ENCODE data around the gene UNKL.
A peak's percentile ranks its signal among the peaks of the same experiment; 100 is the strongest.

The UNKL gene

DNA sequence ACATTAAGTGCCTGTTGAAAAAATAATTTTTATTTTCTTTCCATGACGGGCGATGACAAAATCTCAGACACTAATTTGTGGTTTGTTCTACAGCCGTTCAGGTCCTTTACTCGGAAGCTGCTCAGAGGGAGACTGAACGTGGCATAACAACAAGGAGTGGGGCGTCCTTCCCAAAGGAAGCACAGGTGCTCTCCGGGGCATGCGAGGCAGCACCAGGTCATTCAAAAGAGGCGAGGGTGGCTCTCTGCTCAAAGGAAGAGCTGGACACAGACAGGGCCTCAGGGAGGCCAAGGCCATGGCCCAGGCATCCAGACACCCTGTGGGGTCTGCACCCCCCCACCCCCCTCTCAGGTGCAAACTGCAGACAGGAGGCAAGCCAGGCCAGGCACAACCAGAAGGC, 16.2 kb downstream of the UNKL start:
- no peak for DNase-seq

- DNase-seq = no peak
Measured at GRCh38 chr16:1397779-1398178, 16.7 kb downstream of the UNKL start.

DNA sequence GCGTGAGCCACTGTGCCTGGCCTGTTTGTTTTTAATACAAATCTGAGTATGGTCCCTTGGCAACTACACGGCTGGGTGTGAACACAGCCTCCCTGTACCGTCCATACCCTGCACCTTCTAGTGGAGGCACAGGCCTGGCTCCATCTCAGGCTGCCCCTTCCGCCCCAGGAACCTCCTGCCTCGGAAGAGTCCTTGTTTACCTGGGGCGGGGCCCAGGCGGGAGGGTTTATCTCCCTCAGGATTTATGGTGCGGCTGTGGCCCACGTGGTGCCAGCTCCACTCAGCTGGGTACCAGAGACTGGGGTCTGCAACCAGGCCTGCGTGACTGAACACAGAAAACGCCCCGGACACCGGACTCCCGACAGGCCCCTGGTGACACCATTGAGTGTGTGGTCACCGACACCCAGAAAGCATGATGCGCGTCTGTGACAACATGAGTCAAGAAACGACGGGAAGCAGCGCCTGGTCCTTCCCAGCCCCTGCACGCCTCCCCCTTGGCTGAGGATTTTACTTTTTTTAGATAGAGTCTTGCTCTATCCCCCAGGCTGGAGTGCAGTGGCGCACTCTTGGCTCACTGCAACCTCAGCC, 19.0 kb downstream of the UNKL start:
- DNase-seq = no peak

GRCh38 chr16:1394367-1394951, 20.0 kb downstream of the UNKL start:
- no peak for DNase-seq

GRCh38 chr16:1393613-1394176, 20.8 kb downstream of the UNKL start:
- no peak for DNase-seq

DNA sequence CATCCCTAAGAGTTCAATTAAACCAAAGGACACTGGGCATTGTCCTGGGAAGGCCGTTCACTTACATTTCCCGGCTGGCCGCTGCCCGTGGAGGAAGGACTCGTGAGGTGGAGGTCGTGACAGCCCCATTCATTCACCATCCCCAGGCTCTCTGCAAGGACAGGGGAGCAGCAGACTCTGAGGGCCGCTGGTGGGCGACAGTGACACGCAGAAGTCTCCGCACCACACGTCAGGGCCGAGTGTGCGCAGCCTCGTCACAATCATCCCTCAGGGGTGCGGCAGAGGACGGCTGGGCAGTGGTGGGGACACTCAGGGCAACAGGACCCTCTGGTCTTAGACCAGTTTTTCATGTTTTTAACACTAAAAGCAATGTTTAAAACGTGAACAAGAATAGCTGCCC, 21.7 kb downstream of the UNKL start:
- no peak for DNase-seq

DNA sequence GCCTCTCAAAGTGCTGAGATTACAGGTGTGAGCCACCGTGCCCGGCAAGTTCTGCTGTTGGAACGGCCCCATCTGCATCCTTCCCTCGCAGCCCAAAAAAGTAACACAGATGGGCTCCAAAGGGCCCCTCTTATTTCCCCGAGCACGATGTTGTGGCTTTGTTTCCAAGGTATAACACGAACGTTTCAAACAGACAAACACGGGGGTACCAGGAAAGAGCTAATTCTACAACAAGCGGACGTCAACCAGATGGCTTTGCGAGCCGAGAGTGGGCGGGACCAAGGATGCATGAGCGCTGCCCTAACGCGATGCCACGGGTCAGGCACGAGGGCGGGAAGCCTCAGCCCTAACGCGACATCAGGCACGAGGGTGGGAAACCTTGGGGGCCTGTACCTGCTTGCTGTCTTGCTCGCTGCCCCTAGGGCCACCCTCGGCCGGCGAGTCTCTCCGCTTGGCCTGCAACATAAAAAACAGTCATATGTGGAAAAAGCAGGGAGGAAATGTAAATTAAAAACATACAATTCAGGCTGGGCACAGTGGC, 24.2 kb downstream of the UNKL start:
- DNase-seq = no peak

DNA sequence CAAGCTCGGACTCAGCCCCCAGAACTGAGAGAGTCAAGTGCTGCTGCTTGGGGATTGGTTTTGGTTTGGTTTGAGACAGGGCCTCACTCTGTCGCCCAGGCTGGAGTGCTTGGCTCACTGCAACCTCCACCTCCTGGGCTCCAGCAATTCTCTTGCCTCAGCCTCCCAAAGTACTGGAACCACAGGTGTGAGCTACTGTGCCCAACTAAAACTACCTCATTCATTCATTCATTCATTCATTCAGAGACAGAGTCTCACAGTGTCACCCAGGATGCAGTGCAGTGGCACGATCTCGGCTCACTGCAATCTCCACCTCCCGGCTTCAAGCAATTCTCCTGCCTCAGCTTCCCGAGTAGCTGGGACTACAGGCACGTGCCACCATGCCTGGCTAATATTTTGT, 24.7 kb downstream of the UNKL start:
- no peak for DNase-seq

DNA sequence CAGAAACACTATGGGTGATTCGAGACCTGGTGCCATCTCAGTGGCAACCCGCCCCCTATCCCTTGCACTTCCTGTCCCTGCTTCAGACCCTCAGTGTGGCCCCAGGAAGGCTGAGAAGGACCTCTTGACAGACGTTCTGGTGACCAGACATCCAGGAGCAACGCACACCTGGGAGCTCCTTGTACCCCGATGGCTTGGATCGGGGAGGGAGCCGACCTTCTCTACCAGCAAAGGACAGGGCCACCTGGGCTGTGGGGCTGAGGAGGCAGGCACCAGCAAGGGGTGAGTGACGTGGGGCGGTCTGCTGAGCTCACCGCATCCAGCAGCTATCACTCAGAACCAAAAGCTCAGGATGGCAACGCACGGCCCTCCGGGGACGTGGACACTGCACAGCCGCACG, 27.2 kb downstream of the UNKL start:
- DNase-seq = no peak

GRCh38 chr16:1385232-1385631, 29.3 kb downstream of the UNKL start:
- no peak for DNase-seq

DNA sequence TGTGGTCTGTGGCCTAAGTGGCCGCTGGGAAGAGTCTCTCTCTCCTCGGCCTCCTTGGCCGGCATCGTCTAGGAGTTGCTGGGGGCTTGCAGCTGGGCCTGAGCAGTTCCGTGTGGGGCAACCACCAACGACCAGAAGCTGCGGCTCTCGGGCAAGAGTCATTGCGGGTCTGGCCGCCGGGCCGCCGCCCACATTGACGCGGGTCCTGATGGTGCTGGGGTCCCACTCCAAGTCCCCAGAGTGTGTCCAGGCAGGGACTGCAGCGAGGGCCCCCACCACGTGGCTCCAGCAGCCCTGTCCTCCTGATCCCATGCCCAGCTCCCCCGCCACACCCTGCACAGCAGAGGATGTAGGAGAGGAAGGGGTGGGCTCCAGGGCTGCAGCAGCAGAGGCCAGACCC, 30.9 kb downstream of the UNKL start:
- DNase-seq = no peak

GRCh38 chr16:1381612-1382406, 32.7 kb downstream of the UNKL start:
- DNase-seq = no peak

- DNase-seq = no peak
Measured at GRCh38 chr16:1380195-1380594, 34.3 kb downstream of the UNKL start.

GRCh38 chr16:1379304-1380076, 35.0 kb downstream of the UNKL start:
- DNase-seq = peak; percentile 57

GRCh38 chr16:1378804-1379303, 35.6 kb downstream of the UNKL start:
- peak; percentile 88 for DNase-seq

DNA sequence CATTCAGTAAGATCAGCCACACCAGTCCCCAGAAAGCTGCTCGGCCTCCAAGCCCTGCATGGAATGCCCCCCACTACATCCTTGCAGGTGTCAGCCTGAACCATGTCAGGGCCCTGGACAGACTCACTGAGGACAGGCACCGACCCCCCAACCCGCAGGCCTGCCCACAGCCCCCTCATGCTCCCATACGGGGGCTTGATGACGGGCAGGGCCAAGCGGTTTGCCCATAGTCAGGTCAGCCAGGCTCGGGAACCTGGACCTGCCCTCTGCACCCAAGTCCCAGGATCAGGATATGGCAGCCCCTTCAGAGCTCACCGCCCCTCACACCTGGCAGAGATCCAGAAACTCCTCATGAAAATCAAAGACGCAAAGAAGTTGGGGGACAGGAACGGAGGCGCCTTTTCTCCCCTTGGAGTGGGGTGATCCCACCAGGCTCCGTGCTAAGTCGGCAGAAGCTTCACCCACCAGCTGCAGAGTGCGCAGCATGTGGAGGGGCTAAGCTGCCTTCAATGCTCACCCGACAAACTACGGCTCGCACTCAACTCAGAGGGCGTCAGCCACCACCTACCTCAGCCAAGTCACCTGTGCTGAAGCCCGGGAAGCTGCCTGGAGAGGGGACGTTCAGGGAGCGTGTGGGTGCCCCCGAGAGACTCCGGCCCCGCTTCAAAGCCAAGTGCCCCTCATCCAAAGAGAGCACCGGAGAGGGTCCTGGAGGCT, 36.3 kb downstream of the UNKL start:
- DNase-seq = no peak

DNA sequence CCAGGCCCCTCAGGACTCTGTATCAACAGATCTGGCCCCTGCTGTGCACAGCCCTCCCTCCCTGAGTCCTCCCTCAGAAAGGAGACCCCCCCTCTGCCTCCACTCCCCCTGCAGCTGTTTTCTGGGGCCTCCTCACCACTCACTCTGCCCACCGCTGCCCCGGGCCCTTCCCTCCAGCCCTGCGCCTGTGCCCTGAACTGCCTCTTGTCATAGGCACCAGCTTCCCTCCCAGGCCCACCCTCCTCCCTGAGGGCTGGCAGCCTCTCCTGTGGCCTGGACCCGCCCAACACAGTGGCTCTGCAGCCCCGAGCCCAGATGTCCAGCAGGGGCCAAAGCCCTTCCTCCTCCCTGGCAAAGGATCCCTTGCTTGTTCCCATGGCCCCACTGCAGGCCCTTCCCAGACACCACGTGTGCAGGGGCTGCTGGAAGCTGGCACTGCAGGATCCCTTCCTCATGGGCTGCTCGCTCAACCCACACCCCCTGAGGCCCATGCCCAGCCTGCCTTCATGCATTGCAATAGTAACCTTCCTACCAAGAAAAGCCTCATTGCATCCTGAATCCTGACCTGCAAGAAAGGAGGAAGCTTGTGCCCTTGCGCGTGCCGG, 37.0 kb downstream of the UNKL start:
- DNase-seq = no peak

- no peak for DNase-seq
Measured at GRCh38 chr16:1375741-1376410, 38.6 kb downstream of the UNKL start.

DNA sequence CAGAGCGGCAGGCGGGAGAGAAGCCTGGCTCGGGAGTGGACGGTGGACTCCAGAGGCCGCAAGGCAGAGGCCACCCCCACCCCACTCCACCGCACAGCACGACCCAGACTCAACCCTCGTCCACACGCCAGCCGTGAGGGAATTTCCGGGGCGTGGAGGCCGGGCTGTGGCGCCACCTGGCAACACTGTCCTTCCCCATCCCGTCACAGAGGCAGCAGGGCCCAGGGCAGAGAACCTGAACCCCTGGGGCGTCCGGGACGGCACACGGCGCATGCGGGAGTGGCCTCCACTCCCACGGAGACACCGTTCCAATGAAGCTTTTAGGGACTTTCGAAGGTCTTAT, 39.2 kb downstream of the UNKL start:
- DNase-seq = no peak

GRCh38 chr16:1374418-1375297, 39.8 kb downstream of the UNKL start:
- DNase-seq = no peak

Measured in inflammatory macrophage treated with lipopolysaccharide for 4 hours (primary cell).